ENCODE data around the gene WWOX. TPM values are rescaled to one million over a fixed set of nuclear protein-coding genes. Genes with fewer than 3 reads are reported as not detected.

Gene WWOX
- total RNA-seq, 3 donors from 2014 or later: 11.7 to 18.0 (median 13.8) TPM

DNA sequence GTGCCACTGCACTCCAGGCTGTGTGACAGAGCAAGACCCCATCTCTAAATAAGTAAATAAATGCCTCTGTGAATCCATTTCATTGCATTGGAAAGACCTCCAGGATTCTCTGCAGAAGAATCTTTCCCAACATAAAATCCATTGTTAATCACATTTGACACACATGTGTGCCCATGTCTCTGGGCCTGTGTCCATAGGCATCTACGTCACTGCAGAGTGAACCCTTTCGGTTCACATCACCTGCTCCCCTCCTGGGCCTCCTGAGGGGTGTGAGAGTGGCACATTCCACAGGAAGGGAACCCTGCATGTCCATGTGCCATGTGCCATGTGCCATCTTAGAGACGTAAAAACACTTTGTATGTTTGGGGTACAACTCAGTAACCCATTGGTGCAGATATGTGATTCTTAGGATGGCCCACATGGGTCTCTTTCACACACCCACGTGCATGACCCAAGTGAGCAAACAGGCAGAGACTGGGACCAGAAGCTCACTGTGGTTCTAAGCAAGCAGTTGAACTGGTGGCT is 1073.6 kb downstream of the WWOX start:
- no peaks in the 10 kb centered on the region for H3K36me3 ChIP-seq (ENCODE audit: low read depth)
- ATAC-seq (no peak), DNase-seq (no peak)
- H3K9me3 ChIP-seq: no peaks in the 10 kb centered on the region
- intact Hi-C loops (cut with DNase I, micrococcal nuclease): no loop called here
- TF ChIP-seq, protein P1, sequence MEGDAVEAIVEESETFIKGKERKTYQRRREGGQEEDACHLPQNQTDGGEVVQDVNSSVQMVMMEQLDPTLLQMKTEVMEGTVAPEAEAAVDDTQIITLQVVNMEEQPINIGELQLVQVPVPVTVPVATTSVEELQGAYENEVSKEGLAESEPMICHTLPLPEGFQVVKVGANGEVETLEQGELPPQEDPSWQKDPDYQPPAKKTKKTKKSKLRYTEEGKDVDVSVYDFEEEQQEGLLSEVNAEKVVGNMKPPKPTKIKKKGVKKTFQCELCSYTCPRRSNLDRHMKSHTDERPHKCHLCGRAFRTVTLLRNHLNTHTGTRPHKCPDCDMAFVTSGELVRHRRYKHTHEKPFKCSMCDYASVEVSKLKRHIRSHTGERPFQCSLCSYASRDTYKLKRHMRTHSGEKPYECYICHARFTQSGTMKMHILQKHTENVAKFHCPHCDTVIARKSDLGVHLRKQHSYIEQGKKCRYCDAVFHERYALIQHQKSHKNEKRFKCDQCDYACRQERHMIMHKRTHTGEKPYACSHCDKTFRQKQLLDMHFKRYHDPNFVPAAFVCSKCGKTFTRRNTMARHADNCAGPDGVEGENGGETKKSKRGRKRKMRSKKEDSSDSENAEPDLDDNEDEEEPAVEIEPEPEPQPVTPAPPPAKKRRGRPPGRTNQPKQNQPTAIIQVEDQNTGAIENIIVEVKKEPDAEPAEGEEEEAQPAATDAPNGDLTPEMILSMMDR (IDR thresholded peaks at IDR 0.05): no peak
- no peaks in the 10 kb centered on the region for H3K4me1 ChIP-seq (ENCODE audit: low read depth)
- H3K4me3 ChIP-seq: no peak overlapping the region

DNA sequence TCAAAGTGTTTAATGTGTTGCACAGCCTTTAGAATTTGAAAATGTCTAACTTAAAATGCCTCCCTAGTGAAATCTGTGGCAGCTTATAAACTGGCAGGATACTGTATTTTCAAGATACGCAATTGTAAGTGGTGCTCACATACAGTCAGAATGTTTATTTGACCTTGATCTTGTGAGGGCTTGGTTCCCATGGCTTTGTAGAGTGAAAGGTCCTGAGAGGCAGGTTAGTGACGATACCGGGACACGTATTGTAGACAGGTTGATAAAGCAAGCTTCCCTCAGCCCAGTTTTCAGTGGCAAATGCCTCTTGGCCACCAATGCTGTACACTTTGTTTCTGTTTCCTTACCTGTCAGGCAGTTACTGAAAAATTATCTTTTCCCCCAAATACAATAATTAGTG is 1074.5 kb downstream of the WWOX start:
- ATAC-seq (no peak), DNase-seq (no peak)
- Histone ChIP-seq H3K9me3 (no peaks in the 10 kb centered on the region), H3K4me3 (no peak overlapping the region), H3K36me3 (ENCODE audit: low read depth) (no peaks in the 10 kb centered on the region), H3K4me1 (ENCODE audit: low read depth) (no peaks in the 10 kb centered on the region)
- intact Hi-C loops (cut with DNase I, micrococcal nuclease): no loop called here
- TF ChIP-seq, protein P1 (IDR thresholded peaks at IDR 0.05): no peak

DNA sequence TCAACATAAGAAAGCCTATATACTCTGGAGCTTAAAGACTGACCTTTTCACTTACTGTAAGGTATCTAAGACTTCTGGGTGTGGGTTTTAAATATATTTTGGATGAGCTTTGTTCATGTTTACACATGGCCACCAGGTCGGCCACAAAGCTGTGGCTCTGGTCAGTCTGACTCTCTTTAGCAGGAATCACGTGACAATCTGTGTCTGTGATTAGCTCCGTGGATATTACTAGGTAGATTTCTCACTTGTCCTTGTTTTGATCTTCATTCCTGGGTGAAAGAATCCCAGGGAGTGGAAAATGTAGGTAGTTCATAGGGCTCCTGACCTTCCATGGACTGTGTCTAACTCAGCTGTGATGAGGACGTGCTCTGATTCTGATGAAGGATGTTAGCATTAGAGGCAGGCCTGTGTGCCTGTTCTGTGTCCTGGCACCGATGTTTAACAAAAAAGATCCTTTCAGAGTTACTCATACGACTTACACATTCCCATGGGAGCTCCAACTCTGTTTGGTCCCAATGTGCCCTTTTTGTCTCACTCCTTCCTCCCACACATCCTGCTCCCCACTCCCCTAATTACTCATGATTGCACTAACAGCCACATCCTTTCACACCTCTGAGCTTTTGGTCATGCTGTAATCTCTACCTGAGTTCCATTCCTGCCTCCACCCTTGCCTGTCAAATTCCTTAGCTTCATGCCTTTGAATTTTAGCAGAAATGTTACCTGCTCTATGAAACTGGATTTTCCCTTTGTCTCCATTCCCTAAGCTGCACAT is 1076.0 kb downstream of the WWOX start:
- intact Hi-C loops (cut with DNase I, micrococcal nuclease): no loop called here
- TF ChIP-seq, protein P1 (IDR thresholded peaks at IDR 0.05): no peak

DNA sequence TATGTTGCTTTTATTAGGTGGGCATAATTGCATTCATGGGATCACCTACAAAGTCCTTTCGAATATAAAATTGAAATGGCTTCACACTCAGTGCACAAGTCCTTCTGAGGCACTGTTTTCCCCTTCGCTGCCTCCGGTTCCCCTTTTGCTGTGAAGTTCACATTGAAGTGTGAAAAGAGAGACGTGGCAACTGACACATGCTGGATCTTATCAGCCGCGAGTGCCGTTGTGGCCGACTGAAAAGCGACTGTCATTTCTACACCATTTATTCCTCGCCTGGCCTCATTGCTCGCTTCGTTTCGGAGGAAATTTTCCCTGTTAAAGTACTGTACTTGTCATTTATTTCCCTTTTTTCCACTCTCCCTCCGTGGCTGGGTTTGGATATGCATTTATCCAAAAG is 1077.6 kb downstream of the WWOX start:
- DNase-seq (no peak), ATAC-seq (peak; percentile 14)
- TF ChIP-seq, protein P1 (IDR thresholded peaks at IDR 0.05): no peak
- H3K9me3 ChIP-seq: no peaks in the 10 kb centered on the region
- H3K4me3 ChIP-seq: no peak overlapping the region
- intact Hi-C loops (cut with DNase I, micrococcal nuclease): no loop called here
- no peaks in the 10 kb centered on the region for H3K4me1 ChIP-seq (ENCODE audit: low read depth)
- no peaks in the 10 kb centered on the region for H3K36me3 ChIP-seq (ENCODE audit: low read depth)

More for the DNA sequence above, 1076.0 kb downstream of the WWOX start:
- Histone ChIP-seq H3K9me3 (no peaks in the 10 kb centered on the region), H3K4me1 (ENCODE audit: low read depth) (no peaks in the 10 kb centered on the region), H3K4me3 (no peak overlapping the region), H3K36me3 (ENCODE audit: low read depth) (no peaks in the 10 kb centered on the region)
- DNase-seq: no peak
- ATAC-seq: no peak

DNA sequence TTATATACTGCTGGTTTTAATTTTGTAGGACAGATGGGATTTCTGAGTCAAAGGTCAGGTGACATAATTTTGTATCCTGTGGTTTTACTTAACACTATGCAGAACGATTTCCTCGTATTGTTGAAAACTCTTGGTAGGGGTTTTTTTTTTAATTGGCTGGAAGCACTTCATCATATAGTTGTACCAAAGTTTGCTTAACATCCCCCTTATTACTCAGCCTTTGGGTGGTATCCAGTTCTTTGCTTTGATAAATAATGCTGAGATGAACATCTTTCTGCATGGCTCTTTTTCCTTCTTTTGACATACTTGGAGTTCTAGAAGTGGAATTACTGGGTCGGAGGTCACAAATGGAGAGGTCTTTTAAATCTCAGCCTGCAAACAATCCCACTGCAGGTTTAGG is 1082.0 kb downstream of the WWOX start:
- ATAC-seq (no peak), DNase-seq (no peak)
- Histone ChIP-seq H3K36me3 (ENCODE audit: low read depth) (no peaks in the 10 kb centered on the region), H3K4me3 (no peak overlapping the region), H3K4me1 (ENCODE audit: low read depth) (no peaks in the 10 kb centered on the region), H3K9me3 (no peaks in the 10 kb centered on the region)
- TF ChIP-seq, protein P1 (IDR thresholded peaks at IDR 0.05): no peak
- intact Hi-C loops (cut with DNase I, micrococcal nuclease): no loop called here
